HepG2 (cell line): ENCODE measurements around the gene ABHD6. TPM values are rescaled to one million over a fixed set of nuclear protein-coding genes. Genes with fewer than 3 reads are reported as not detected.

Experiments
- ATAC-seq: fragments of 200-7000 bp; cut with Tn5 transposase; 3 replicates; pipeline ENCODE4 v1.9.1; 2020; ENCODE audit warnings: mild to moderate bottlenecking, moderate library complexity
- BruUV-seq: library from RNA; stranded (reverse); fragments of 400-500 nt; replicated peaks from 2 replicates; lab custom pipeline; 2021; lab: Mats Ljungman, UMichigan
- CTCF ChIA-PET: fragments of 300-600 bp; formaldehyde crosslinking; extraction: SDS; loops from one replicate; lab custom pipeline; 2021; ENCODE audit warnings: low total read pairs, inconsistent platforms, low intra/inter-chr PET ratio; lab: Yijun Ruan, JAX
- POLR2A ChIA-PET: fragments of 350-600 bp; sonication (Branson Sonifier 250); formaldehyde crosslinking; loops from one replicate; lab custom pipeline; 2020; ENCODE audit warnings: antibody characterized with exemption, inconsistent platforms; lab: Yijun Ruan, JAX
- DNase-seq: peaks from one replicate; pipeline ENCODE4 v3.0.0-alpha.2; 2015; ENCODE audit warnings: low spot score
- FAIRE-seq: peaks from 3 replicates; lab custom pipeline; 2011; peaks lifted over from hg19 to GRCh38; lab: Jason Lieb, UNC
- H2AFZ ChIP-seq: one replicate; pipeline ENCODE4 v1.6.1; 2011; ENCODE audit warnings: low read length, inconsistent platforms
- H3K27ac ChIP-seq: fragments of 300-600 bp; 3 replicates; pipeline ENCODE4 v1.8.0; 2011; ENCODE audit warnings: mixed run types, mild to moderate bottlenecking, mixed read lengths, low read length, inconsistent platforms; ENCODE audit not compliant: insufficient read depth; ENCODE audit errors: extremely low read length
- H3K27me3 ChIP-seq, 2 experiments: fragments of 200-600 bp in 1 of 2; 2 replicates in 1 of 2; 3 replicates in 1 of 2; pipeline versions ENCODE4 v1.6.0 to v1.8.0; 2011; ENCODE audit warnings: low read length in 2 of 2, mild to moderate bottlenecking in 2 of 2, moderate library complexity in 2 of 2, inconsistent platforms in 1 of 2; ENCODE audit not compliant: insufficient read depth in 2 of 2, control insufficient read depth in 1 of 2
- H3K36me3 ChIP-seq, 2 experiments: fragments of 200-600 bp in 1 of 2; replicated peaks in 1 of 2; 2 replicates in 1 of 2; 3 replicates in 1 of 2; pipeline versions ENCODE4 v1.5.1 to v1.8.0; 2011; ENCODE audit warnings: low read length in 2 of 2, inconsistent platforms in 1 of 2; ENCODE audit not compliant: insufficient read depth in 2 of 2, control insufficient read depth in 1 of 2
- H3K4me1 ChIP-seq: 2 replicates; pipeline ENCODE4 v1.5.1; 2012; ENCODE audit warnings: low read length, inconsistent platforms; ENCODE audit not compliant: insufficient read depth
- H3K4me2 ChIP-seq: 2 replicates; pipeline ENCODE4 v1.6.0; 2011; ENCODE audit warnings: low read depth, low read length, inconsistent platforms
- H3K4me3 ChIP-seq, 3 experiments: fragments of 200-600 bp in 1 of 3; sonication (generic), shearing (Covaris generic) in 1 of 3; replicated peaks in 1 of 3; 2 replicates each; pipeline ENCODE4 v1.5.1; 2011 to 2016; ENCODE audit warnings: low read length in 3 of 3, inconsistent platforms in 2 of 3, low read depth in 2 of 3, mild to moderate bottlenecking in 2 of 3, control low read depth in 1 of 3, mixed read lengths in 1 of 3; ENCODE audit not compliant: insufficient read depth in 1 of 3
- H3K79me2 ChIP-seq: one replicate; pipeline ENCODE4 v1.6.1; 2011; ENCODE audit warnings: low read length, inconsistent platforms; ENCODE audit not compliant: insufficient read depth
- H3K9ac ChIP-seq: 2 replicates; pipeline ENCODE4 v1.6.0; 2011; ENCODE audit warnings: mild to moderate bottlenecking, low read depth, low read length, inconsistent platforms; ENCODE audit not compliant: insufficient read depth
- H3K9me3 ChIP-seq: 2 replicates; pipeline ENCODE4 v1.5.1; 2012; ENCODE audit warnings: mild to moderate bottlenecking, low read length
- H4K20me1 ChIP-seq: 2 replicates; pipeline ENCODE4 v1.6.0; 2011; ENCODE audit warnings: inconsistent platforms, mild to moderate bottlenecking, low read length, moderate library complexity; ENCODE audit not compliant: insufficient read depth
- GFI1 ChIP-seq: sonication (generic); formaldehyde crosslinking; IDR thresholded peaks from 2 replicates; pipeline ENCODE4 v1.5.0; 2020; ENCODE audit warnings: missing genetic modification reagents, mild to moderate bottlenecking, borderline replicate concordance
- GPN1 ChIP-seq: sonication (generic); formaldehyde crosslinking; IDR thresholded peaks from 2 replicates; pipeline ENCODE4 v1.5.1; 2020; ENCODE audit warnings: missing genetic modification reagents, borderline replicate concordance
- IKZF1 ChIP-seq: fragments of 450-650 bp; IDR thresholded peaks from 2 replicates; pipeline ENCODE4 v1.7.1; 2016
- KDM2A ChIP-seq: sonication (generic); formaldehyde crosslinking; IDR thresholded peaks from 2 replicates; pipeline ENCODE4 v1.4.0; 2020; ENCODE audit warnings: low read depth, missing genetic modification reagents, borderline replicate concordance
- MBD4 ChIP-seq: IDR thresholded peaks from 2 replicates; pipeline ENCODE4 v1.6.1; 2012; ENCODE audit warnings: low read length, inconsistent platforms, borderline replicate concordance
- NR0B2 ChIP-seq: sonication (generic); formaldehyde crosslinking; IDR thresholded peaks from 2 replicates; pipeline ENCODE4 v1.4.0; 2020; ENCODE audit warnings: mild to moderate bottlenecking, missing genetic modification reagents
- NR2F1 ChIP-seq, 2 experiments: fragments of 450-650 bp in 1 of 2; formaldehyde crosslinking in 1 of 2; IDR thresholded peaks; 2 replicates each; pipeline versions ENCODE4 v1.5.0 to v1.6.1; 2016 to 2020; ENCODE audit warnings: mild to moderate bottlenecking in 1 of 2, missing compliant biosample characterization in 1 of 2, missing genetic modification reagents in 1 of 2, moderate library complexity in 1 of 2
- POLR2AphosphoS2 ChIP-seq: IDR thresholded peaks from 2 replicates; pipeline ENCODE4 v1.6.1; 2011; ENCODE audit warnings: low read depth, low read length, improper control_type of control experiment
- RFX1 ChIP-seq: fragments of 450-650 bp; IDR thresholded peaks from 2 replicates; pipeline ENCODE4 v1.6.1; 2017
- RFXANK ChIP-seq: IDR thresholded peaks from 2 replicates; pipeline ENCODE4 v1.6.1; 2016
- STAT5B ChIP-seq: sonication (generic); formaldehyde crosslinking; IDR thresholded peaks from 2 replicates; pipeline ENCODE4 v1.4.0; 2020; ENCODE audit warnings: missing genetic modification reagents
- TGIF2 ChIP-seq: IDR thresholded peaks from 2 replicates; pipeline ENCODE4 v1.6.1; 2016; ENCODE audit warnings: control low read depth, missing compliant biosample characterization
- ZNF253 ChIP-seq: sonication (generic); formaldehyde crosslinking; IDR thresholded peaks from 2 replicates; pipeline ENCODE4 v1.8.0; 2022; ENCODE audit warnings: mild to moderate bottlenecking, missing genetic modification reagents, borderline replicate concordance
- ZNF274 ChIP-seq: sonication (generic); formaldehyde crosslinking; IDR thresholded peaks from 2 replicates; pipeline ENCODE4 v1.5.1; 2020; ENCODE audit warnings: mild to moderate bottlenecking, missing genetic modification reagents
- ZNF607 ChIP-seq: sonication (generic); formaldehyde crosslinking; IDR thresholded peaks from 2 replicates; pipeline ENCODE4 v1.5.1; 2020; ENCODE audit warnings: missing genetic modification reagents, mild to moderate bottlenecking, borderline replicate concordance
- ZNF788 ChIP-seq: sonication (generic); formaldehyde crosslinking; IDR thresholded peaks from 2 replicates; pipeline ENCODE4 v1.5.0; 2020; ENCODE audit warnings: mild to moderate bottlenecking, missing genetic modification reagents, borderline replicate concordance
- ZNF800 ChIP-seq: sonication (generic); formaldehyde crosslinking; IDR thresholded peaks from 2 replicates; pipeline ENCODE4 v1.4.0; 2020; ENCODE audit warnings: missing genetic modification reagents
- ZNF841 ChIP-seq: sonication (generic); formaldehyde crosslinking; IDR thresholded peaks from 2 replicates; pipeline ENCODE4 v1.8.1; 2023; ENCODE audit warnings: missing genetic modification reagents, borderline replicate concordance
- ZZZ3 ChIP-seq: sonication (generic); formaldehyde crosslinking; IDR thresholded peaks from 2 replicates; pipeline ENCODE4 v1.4.0; 2020; ENCODE audit warnings: missing genetic modification reagents, mild to moderate bottlenecking, borderline replicate concordance
- WGBS: methylation state at CpG from one replicate; pipeline ENCODE4 v1.1.6; 2017; ENCODE audit warnings: low lambda C conversion rate; 5-methylcytosine and 5-hydroxymethylcytosine counted together
- in situ Hi-C: cut with HindIII; loops from 2 replicates; pipeline ENCODE4 v1.10.0; 2017; ENCODE audit warnings: low pct_unique_long_range_greater_than_20kb; ENCODE audit not compliant: extremely low pct_ligation_motif_present
- intact Hi-C: fragments of 100-400 bp; cut with micrococcal nuclease; formaldehyde crosslinking; loops from one replicate; pipeline ENCODE4 v1.10.0; 2022; ENCODE audit not compliant: unreplicated experiment
- polyA plus RNA-seq, 8 experiments: library from polyadenylated mRNA; depleted of rRNA in 3 of 8; stranded (reverse) in 7 of 8; unstranded in 1 of 8; fragments of >200 nt; fragmentation: Illumina TruSeq in 4 of 8; extraction: Trizol in 4 of 8; gene quantifications; 2 replicates each; pipeline versions ENCODE4 v1.2.1 to v1.2.3, GENCODE V29; 2011 to 2016; ENCODE audit warnings: low read depth in 4 of 8, missing spikeins in 1 of 8, mixed read lengths in 1 of 8; ENCODE audit not compliant: insufficient read depth in 1 of 8
- total RNA-seq, 5 experiments: library from RNA; depleted of rRNA; stranded (reverse); fragments of >200 nt; fragmentation: Illumina TruSeq; extraction: Trizol; gene quantifications; 2 replicates each; pipeline ENCODE4 v1.2.3, GENCODE V29; 2016; ENCODE audit warnings: low read depth in 1 of 5
- TF ChIP-seq, protein P1 (sequence below): fragments of 450-650 bp; IDR thresholded peaks from 2 replicates; pipeline ENCODE4 v1.6.1; 2017; ENCODE audit warnings: mild to moderate bottlenecking

ABHD6 gene
- total and polyA plus RNA-seq, 2 of the 13 experiments (the other 11 are each of a cell fraction or from before 2014, with no cell fraction given), result 9.0 to 17.2 TPM

DNA sequence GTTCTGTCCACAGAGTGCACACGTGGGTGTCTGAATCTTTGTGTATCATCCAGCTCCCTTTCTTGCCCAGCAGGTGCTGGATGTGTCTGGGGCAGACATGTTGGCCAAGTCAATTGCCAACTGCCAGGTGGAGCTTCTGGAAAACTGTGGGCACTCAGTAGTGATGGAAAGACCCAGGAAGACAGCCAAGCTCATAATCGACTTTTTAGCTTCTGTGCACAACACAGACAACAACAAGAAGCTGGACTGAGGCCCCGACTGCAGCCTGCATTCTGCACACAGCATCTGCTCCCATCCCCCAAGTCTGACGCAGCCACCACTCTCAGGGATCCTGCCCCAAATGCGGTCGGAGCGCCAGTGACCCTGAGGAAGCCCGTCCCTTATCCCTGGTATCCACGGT, 55.9 kb downstream of the ABHD6 start (continued):
- no peak for TF ChIP-seq GFI1 (CRISPR knock-in tag)
- TF ChIP-seq GPN1, result no peak
- no peak for TF ChIP-seq NR0B2
- no peak for TF ChIP-seq STAT5B (CRISPR knock-in tag)

DNA sequence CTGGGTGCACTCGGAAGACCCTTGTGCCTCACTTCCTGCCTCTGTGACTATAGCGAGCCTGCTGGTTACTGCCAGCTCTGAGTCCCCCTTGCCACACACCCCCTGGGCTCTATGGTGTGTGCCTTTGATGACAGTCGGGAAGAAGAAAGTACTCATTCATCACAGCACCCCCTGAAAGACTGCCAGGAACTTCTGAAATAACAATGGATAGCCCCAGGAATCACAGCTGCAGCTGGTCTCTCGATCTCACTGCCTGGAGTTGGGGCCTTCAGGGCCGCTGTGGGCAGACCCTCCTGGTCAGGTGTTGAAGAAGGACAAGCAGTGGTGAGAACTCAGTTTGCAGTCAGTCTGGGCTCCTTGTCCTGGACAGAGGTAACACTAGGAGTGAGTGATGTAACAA, 58.7 kb downstream of the ABHD6 start:
- Histone ChIP-seq H3K4me2 (no peak overlapping the region), H3K27me3 (no peaks in the 10 kb centered on the region), H3K36me3 (no peaks in the 10 kb centered on the region; a peak in 1 of 5 replicates), H2AFZ (no peak overlapping the region), H3K27ac (no peak overlapping the region), H3K4me3 (no peak overlapping the region), H3K9me3 (no peaks in the 10 kb centered on the region), H3K9ac (no peak overlapping the region), H4K20me1 (no peaks in the 10 kb centered on the region), H3K79me2 (no peaks in the 10 kb centered on the region), H3K4me1 (peaks cover 21% of the 10 kb centered on the region)
- BruUV-seq, result no TSS peak
- POLR2A ChIA-PET, result interaction anchor here (1.1 to 1.3 kb wide), 2 partner anchors 10 to 110 kb away, joined by 3 read pairs; partner anchors contain the start of genes HTD2 and RPP14
- CTCF ChIA-PET, result no interaction called here
- no peak for FAIRE-seq
- TF ChIP-seq POLR2AphosphoS2 (no peak), ZNF607 (CRISPR knock-in tag) (no peak), NR0B2 (no peak), NR2F1 (CRISPR knock-in tag; IDR thresholded peaks at IDR 0.05) (no peak), ZNF788 (CRISPR knock-in tag) (no peak), ZNF841 (CRISPR knock-in tag) (no peak), ZNF274 (CRISPR knock-in tag) (no peak), RFX1 (no peak), RFXANK (no peak), ZNF253 (no peak), ZZZ3 (CRISPR knock-in tag) (no peak), IKZF1 (no peak), MBD4 (no peak), KDM2A (CRISPR knock-in tag) (no peak), TGIF2 (no peak), ZNF800 (CRISPR knock-in tag) (no peak)
- TF ChIP-seq, protein P1, sequence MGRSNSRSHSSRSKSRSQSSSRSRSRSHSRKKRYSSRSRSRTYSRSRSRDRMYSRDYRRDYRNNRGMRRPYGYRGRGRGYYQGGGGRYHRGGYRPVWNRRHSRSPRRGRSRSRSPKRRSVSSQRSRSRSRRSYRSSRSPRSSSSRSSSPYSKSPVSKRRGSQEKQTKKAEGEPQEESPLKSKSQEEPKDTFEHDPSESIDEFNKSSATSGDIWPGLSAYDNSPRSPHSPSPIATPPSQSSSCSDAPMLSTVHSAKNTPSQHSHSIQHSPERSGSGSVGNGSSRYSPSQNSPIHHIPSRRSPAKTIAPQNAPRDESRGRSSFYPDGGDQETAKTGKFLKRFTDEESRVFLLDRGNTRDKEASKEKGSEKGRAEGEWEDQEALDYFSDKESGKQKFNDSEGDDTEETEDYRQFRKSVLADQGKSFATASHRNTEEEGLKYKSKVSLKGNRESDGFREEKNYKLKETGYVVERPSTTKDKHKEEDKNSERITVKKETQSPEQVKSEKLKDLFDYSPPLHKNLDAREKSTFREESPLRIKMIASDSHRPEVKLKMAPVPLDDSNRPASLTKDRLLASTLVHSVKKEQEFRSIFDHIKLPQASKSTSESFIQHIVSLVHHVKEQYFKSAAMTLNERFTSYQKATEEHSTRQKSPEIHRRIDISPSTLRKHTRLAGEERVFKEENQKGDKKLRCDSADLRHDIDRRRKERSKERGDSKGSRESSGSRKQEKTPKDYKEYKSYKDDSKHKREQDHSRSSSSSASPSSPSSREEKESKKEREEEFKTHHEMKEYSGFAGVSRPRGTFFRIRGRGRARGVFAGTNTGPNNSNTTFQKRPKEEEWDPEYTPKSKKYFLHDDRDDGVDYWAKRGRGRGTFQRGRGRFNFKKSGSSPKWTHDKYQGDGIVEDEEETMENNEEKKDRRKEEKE, result no peak
- 80% methylated on average over 4 of the region's 5 CpGs for WGBS
- no peak for DNase-seq
- in situ Hi-C loops (no loop called here), intact Hi-C loops (no loop called here)
- ATAC-seq, result no peak; the same call in 2 of the 3 replicates
